ENCODE data around the gene GPR137. TPM values are rescaled to one million over a fixed set of nuclear protein-coding genes. Genes with fewer than 3 reads are reported as not detected.
A peak's percentile ranks its signal among the peaks of the same experiment; 100 is the strongest.

GPR137 gene
- total RNA-seq, 2 experiments from 2014 or later: 25.3 to 26.8 TPM

DNA sequence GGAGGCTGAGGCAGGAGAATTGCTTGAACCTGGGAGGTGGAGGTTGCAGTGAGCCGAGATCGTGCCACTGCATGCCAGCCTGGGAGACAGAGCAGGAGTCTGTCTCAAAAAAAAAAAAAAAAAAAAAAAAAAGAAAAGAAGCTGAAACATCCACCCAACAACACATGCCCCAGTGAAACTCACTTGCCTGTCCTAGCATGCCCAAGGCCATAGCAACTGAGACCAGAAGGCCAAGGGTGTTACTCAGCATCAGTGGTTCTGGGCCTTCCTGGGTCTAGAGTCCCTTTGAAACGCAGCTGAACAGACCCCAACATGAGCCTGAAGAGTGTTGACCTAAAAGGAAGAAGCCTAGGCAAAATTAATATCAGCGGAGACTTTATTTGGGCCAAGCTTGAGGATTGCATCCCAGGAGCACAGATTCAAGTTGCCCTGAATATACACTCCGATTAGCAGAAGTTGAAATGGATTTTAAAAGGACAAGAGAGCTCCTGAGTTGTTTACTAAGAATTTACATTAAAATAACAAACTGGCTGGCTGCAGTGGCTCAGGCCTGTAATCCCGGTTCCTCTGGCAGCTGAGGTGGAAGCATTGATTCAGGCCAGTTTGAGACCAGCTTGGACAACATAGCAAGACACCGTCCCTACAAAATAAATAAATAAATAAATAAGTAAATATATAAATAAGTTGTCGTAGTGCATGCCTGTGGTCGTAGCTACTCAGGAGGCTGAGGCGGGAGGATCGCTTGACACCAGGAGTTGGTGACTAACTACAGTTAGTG is 39.2 kb downstream of the GPR137 start:
- ChIA-PET CTCF (no interaction called here), POLR2A (no interaction called here)
- DNase-seq: no peak
- Mint-ChIP-seq H3K36me3 (ENCODE audit: low read depth) (peaks cover 14% of the 10 kb centered on the region), H3K9me3 (ENCODE audit: insufficient read depth) (no peaks in the 10 kb centered on the region), H3K27me3 (ENCODE audit: low read depth) (peaks cover 2% of the 10 kb centered on the region), H3K27ac (no peak overlapping the region), H3K4me1 (ENCODE audit: low read depth) (peaks cover 16% of the 10 kb centered on the region), H3K4me3 (no peak overlapping the region)
- no peak for ATAC-seq

DNA sequence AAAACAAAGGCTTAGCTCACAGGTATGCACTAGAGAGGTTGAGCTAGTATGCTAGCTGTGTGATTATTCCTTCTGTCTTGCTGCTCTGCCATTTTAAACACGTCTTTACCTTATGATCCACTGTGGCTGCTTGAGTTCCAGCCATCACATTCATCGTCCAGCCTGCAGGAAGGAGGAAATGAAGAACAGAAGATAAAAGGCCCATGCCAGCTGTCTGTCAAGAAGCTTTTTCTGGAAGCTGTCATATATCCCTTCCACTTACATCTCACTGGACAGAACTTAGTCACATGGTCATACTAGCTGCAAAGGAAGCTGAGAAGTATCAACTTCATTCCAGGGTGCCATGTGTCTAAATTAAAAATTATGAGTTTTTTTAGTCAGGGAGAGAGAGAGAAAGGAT is 41.7 kb downstream of the GPR137 start:
- CTCF ChIA-PET: interaction anchor here (0.8 kb wide), 2 partner anchors 10 to 16 kb away, joined by 3 to 6 read pairs; partner anchors contain the start of gene TRMT112
- H3K9me3 Mint-ChIP-seq (ENCODE audit: insufficient read depth): no peaks in the 10 kb centered on the region

DNA sequence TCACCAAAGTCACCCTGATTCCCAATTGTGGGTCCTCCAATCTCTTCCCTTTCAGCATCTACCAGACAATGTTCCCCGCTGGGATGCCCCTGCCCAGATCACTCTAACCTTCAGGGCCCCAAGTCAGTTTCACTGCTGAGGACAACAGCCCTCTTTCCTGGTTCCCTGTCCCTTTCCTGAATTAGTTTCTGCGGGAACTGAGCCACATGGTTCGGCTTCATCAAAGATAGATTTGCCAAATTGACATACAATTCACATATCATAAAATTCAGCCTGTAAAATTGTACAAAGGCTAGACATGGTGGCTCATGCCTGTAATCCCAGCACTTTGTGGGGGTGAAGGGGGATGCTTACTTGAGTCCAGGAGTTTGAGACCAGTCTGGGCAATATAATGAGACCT is 42.3 kb downstream of the GPR137 start:
- ChIA-PET POLR2A (interaction anchor here (1.8 kb wide), 1 partner anchor 10 kb away, joined by 5 read pairs; the partner anchor contains the start of gene PRDX5), CTCF (no interaction called here)
- DNase-seq: no peak

More for the DNA sequence above, 41.7 kb downstream of the GPR137 start:
- Mint-ChIP-seq H3K4me1 (ENCODE audit: low read depth) (peaks cover 24% of the 10 kb centered on the region), H3K36me3 (ENCODE audit: low read depth) (no peaks in the 10 kb centered on the region), H3K4me3 (no peak overlapping the region), H3K27ac (no peak overlapping the region), H3K27me3 (ENCODE audit: low read depth) (peaks cover 2% of the 10 kb centered on the region)
- DNase-seq (no peak), ATAC-seq (no peak)
- POLR2A ChIA-PET: interaction anchor here (1.8 kb wide), 1 partner anchor 9 kb away, joined by 5 read pairs; the partner anchor contains the start of gene PRDX5

DNA sequence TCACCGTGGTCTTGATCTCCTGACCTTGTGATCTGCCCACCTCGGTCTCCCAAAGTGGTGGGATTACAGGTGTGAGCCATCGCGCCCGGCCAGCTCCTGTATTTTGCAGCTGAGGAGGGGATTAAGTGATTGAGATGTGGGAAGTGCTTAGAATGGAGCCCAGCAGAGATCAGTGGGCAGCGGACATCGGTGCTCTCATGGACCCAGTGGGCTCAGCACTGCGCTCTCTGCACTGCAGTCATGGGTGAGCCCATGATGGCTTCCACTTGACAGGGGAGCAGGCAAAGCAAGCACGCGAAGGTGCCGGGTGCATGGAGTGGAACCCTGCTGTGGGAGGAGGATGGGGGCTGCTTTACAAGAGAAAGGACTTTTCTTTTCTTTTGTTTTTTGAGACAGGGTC is 45.2 kb downstream of the GPR137 start:
- H3K27ac Mint-ChIP-seq: peak overlapping the region; percentile 25
- POLR2A ChIA-PET: interaction anchor here (1.2 to 4.0 kb wide), 3 partner anchors 10 to 145 kb away, joined by 3 to 44 read pairs (median 22); partner anchors contain the start of genes CCDC88B, PRDX5, STIP1 and TRMT112

More for the DNA sequence above, 42.3 kb downstream of the GPR137 start:
- no peaks in the 10 kb centered on the region for H3K9me3 Mint-ChIP-seq (ENCODE audit: insufficient read depth)
- no peak for ATAC-seq
- peaks cover 28% of the 10 kb centered on the region for H3K4me1 Mint-ChIP-seq (ENCODE audit: low read depth)
- H3K27ac Mint-ChIP-seq: no peak overlapping the region
- no peak overlapping the region for H3K4me3 Mint-ChIP-seq
- no peaks in the 10 kb centered on the region for H3K36me3 Mint-ChIP-seq (ENCODE audit: low read depth)
- H3K27me3 Mint-ChIP-seq (ENCODE audit: low read depth): peaks cover 2% of the 10 kb centered on the region

DNA sequence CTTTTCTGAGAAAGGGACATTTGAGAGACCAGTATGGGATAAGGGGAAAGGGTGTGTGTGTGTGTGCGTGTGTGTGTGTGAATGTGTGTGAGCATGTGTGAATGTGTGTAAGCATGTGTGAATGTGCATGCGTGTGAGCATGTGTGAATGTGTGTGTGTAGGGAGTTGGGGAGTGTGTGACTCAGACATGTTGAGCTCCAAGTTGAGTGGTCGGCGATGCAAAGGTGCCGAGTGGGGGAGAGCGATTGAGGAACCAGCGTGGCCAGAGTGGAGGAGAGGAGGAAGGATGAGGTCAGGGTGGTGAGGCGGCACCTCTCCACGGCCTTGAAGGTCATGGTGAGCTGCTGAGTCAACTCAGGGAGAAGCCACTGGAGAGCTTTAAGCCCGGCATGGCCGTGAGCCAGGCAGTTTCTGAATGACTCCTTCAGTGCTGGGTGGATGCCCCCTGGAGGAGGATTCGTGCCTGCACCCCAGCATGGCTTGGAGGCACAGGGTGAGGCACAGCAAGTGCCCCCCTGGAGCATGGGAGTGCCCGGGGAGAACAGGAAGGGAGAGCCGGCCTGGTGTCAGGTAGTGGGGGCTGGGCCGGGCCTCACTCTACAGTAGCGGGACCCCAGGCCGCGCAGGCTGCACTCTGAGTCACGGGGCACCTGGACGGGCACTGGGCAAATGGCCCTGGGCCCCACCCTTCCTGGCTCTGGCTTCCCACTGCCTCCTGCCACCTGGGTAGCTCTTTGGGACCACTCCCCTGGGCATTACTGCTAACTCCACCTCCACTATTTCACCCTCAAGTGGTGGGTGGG is 46.1 kb downstream of the GPR137 start:
- DNase-seq (peak; percentile 89), ATAC-seq (peak; percentile 95)
- POLR2A ChIA-PET: interaction anchor here (0.7 to 4.0 kb wide), 5 partner anchors 9 to 1149 kb away, joined by 3 to 44 read pairs (median 3); partner anchors contain the start of genes CCDC88B, FERMT3, PRDX5 and STIP1
- Mint-ChIP-seq H3K4me1 (ENCODE audit: low read depth) (peaks cover 38% of the 10 kb centered on the region), H3K27ac (peak overlapping the region; percentile 86), H3K4me3 (peak overlapping the region; percentile 1), H3K36me3 (ENCODE audit: low read depth) (peaks cover 13% of the 10 kb centered on the region), H3K27me3 (ENCODE audit: low read depth) (peaks cover 2% of the 10 kb centered on the region), H3K9me3 (ENCODE audit: insufficient read depth) (no peaks in the 10 kb centered on the region)
- CTCF ChIA-PET: interaction anchor here (0.7 to 3.9 kb wide), 24 partner anchors 8 to 479 kb away, joined by 3 to 137 read pairs (median 6); partner anchors contain the start of genes CCDC88B, ESRRA, FERMT3 and PRDX5

More for the DNA sequence above, 45.2 kb downstream of the GPR137 start:
- CTCF ChIA-PET: interaction anchor here (0.8 to 3.9 kb wide), 20 partner anchors 7 to 478 kb away, joined by 3 to 137 read pairs (median 7); partner anchors contain the start of genes CCDC88B, ESRRA, FERMT3 and PRDX5
- no peak for ATAC-seq
- DNase-seq: no peak
- no peak overlapping the region for H3K4me3 Mint-ChIP-seq
- H3K4me1 Mint-ChIP-seq (ENCODE audit: low read depth): peaks cover 36% of the 10 kb centered on the region
- H3K9me3 Mint-ChIP-seq (ENCODE audit: insufficient read depth): no peaks in the 10 kb centered on the region
- H3K27me3 Mint-ChIP-seq (ENCODE audit: low read depth): peaks cover 2% of the 10 kb centered on the region
- H3K36me3 Mint-ChIP-seq (ENCODE audit: low read depth): peaks cover 13% of the 10 kb centered on the region

DNA sequence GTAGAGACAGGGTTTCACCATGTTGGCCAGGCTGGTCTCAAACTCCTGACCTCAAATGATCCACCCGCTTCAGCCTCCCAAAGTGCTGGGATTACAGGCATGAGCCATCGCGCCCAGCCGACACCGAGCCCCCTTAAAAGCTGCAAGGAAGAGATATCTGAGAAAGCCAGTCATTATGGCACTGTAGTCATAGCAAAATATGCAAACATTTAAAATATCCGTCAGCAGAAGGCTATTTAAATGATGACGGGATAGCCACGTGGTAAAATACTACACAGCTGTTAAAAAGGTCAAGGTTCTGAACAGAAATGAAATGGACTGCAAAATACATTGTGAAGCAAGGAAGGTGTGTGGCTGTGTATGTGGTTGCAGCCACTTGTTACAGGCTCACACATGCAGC is 47.9 kb downstream of the GPR137 start:
- ATAC-seq (no peak), DNase-seq (no peak)
- H3K36me3 Mint-ChIP-seq (ENCODE audit: low read depth): peaks cover 23% of the 10 kb centered on the region
- CTCF ChIA-PET: interaction anchor here (1.0 to 3.5 kb wide), 3 partner anchors 15 to 29 kb away, joined by 3 to 137 read pairs (median 30); partner anchors contain the start of genes ESRRA, PRDX5 and TRMT112
- no peak overlapping the region for H3K27ac Mint-ChIP-seq
- H3K27me3 Mint-ChIP-seq (ENCODE audit: low read depth): no peaks in the 10 kb centered on the region
- no peak overlapping the region for H3K4me3 Mint-ChIP-seq
- H3K9me3 Mint-ChIP-seq (ENCODE audit: insufficient read depth): no peaks in the 10 kb centered on the region
- POLR2A ChIA-PET: interaction anchor here (4.0 kb wide), 1 partner anchor 16 kb away, joined by 44 read pairs; the partner anchor contains the start of genes PRDX5 and TRMT112
- H3K4me1 Mint-ChIP-seq (ENCODE audit: low read depth): peaks cover 51% of the 10 kb centered on the region

DNA sequence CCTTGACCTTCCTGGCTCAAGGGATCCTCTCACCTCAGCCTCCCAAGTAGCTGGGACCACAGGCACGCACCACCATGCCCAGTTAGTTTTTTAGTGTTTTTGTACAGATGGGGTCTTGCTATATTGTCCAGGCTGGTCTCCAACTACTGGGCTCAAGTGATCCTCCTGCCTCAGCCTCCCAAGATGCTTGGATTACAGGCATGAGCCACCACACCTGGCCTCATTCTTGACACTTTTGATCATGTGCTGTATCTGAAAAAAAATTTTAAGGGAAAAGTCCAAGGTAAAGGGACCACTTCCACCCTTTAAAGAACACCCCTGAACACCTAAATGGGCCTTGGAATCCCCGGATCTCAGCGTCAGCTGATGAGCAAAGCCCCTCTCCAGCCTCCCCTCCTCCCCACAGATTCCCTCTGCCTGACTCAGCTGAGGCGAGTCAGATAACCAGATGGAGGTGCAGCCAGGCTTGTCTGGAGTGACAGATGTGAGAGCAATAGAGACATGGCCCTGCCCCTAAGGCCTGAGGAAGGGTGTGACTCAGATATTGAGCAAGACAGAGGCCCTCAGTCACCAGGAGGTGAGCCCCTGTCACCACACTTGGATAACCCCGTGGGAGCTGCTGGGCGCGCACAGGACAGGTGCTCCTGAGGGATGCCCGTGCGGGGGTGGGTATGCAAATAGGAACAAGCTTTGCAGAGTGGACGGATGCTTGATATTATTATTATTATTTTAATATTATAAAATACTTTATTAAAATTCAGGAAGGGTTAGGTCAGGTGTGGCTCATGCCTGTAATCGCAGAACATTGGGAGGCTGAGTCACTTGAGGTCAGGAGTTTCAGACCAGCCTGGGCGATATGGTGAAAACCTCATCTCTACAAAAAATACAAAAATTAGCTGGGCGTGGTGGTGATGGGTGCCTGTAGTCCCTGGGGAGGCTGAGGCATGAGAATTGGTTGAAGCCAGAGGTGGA is 49.4 kb downstream of the GPR137 start:
- Mint-ChIP-seq H3K36me3 (ENCODE audit: low read depth) (peaks cover 32% of the 10 kb centered on the region), H3K9me3 (ENCODE audit: insufficient read depth) (no peaks in the 10 kb centered on the region), H3K4me3 (no peak overlapping the region), H3K4me1 (ENCODE audit: low read depth) (peaks cover 60% of the 10 kb centered on the region), H3K27ac (peak overlapping the region; percentile 39), H3K27me3 (ENCODE audit: low read depth) (no peaks in the 10 kb centered on the region)
- POLR2A ChIA-PET: interaction anchor here (0.6 to 0.9 kb wide), 2 partner anchors 17 to 1454 kb away, joined by 4 to 5 read pairs; partner anchors contain the start of genes PRDX5, SLC3A2 and TRMT112
- DNase-seq (no peak), ATAC-seq (no peak)
- CTCF ChIA-PET: interaction anchor here (1.0 kb wide), 1 partner anchor 17 kb away, joined by 6 read pairs; the partner anchor contains the start of genes PRDX5 and TRMT112

DNA sequence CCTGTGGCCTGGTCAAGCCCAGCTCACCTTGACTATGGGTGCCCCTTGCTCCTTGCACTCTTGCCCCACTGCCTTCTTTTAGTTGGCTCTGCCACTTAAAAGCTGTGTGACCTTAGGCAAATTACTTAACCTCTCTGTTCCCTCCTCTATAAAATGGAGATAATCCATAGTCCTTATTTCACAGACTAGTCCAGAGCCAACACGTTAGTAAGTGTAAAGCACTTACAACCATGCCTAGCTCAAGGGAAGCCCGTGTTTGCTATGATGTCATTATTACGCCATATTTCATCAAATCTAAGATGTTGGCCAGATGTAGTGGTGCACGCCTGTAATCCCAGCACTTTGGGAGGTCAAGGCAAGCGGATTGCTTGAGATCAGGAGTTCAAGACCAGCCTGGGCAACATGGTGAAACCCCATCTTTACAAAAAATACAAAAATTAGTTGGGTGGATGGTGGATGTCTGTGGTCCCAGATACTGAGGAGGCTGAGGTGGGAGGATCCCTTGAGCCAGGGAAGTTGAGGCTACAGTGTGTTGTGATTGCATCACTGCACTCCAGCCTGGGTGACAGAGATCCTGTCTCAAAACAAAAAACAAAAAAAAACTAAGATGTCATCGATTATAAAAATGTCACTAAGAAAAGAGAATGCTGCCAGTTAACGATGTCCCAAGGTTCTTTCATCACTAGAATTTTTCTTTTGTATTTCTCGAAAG is 52.0 kb downstream of the GPR137 start:
- no peak overlapping the region for H3K27ac Mint-ChIP-seq
- no peak overlapping the region for H3K4me3 Mint-ChIP-seq
- H3K9me3 Mint-ChIP-seq (ENCODE audit: insufficient read depth): no peaks in the 10 kb centered on the region
- peaks cover 42% of the 10 kb centered on the region for H3K36me3 Mint-ChIP-seq (ENCODE audit: low read depth)
- ATAC-seq (no peak), DNase-seq (no peak)
- ChIA-PET POLR2A (interaction anchor here (4.3 kb wide), 1 partner anchor 20 kb away, joined by 37 read pairs; the partner anchor contains the start of genes PRDX5 and TRMT112), CTCF (interaction anchor here (0.7 to 2.8 kb wide), 6 partner anchors 18 to 667 kb away, joined by 4 to 17 read pairs (median 4); partner anchors contain the start of genes ATL3, ESRRA, PRDX5 and TRMT112)
- H3K4me1 Mint-ChIP-seq (ENCODE audit: low read depth): peaks cover 55% of the 10 kb centered on the region
- no peaks in the 10 kb centered on the region for H3K27me3 Mint-ChIP-seq (ENCODE audit: low read depth)

DNA sequence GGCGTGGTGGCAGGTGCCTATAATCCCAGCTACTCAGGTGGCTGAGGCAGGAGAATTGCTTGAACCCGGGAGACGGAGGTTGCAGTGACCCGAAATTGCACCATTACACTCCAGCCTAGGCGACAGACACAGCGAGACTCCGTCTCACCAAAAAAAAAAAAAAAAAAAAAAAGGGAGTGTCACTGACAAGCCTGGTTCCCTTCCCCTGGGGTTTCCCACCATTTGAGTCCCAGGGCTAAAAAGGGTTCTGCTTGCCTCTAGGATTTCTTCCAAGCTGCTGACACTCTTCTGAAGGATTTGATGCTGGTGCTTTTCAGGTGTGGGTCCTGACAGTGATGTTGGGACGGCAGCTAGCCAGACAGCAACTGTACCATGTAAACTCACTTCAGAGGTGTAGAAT is 53.1 kb downstream of the GPR137 start:
- peaks cover 55% of the 10 kb centered on the region for H3K4me1 Mint-ChIP-seq (ENCODE audit: low read depth)
- H3K27ac Mint-ChIP-seq: peak overlapping the region; percentile 91
- H3K36me3 Mint-ChIP-seq (ENCODE audit: low read depth): peaks cover 39% of the 10 kb centered on the region
- ChIA-PET CTCF (interaction anchor here (0.8 to 2.8 kb wide), 3 partner anchors 17 to 134 kb away, joined by 4 to 17 read pairs (median 7); partner anchors contain the start of genes PRDX5 and TRMT112), POLR2A (interaction anchor here (4.3 kb wide), 1 partner anchor 21 kb away, joined by 37 read pairs; the partner anchor contains the start of genes PRDX5 and TRMT112)
- no peaks in the 10 kb centered on the region for H3K27me3 Mint-ChIP-seq (ENCODE audit: low read depth)
- H3K9me3 Mint-ChIP-seq (ENCODE audit: insufficient read depth): no peaks in the 10 kb centered on the region
- DNase-seq (no peak), ATAC-seq (no peak)
- peak overlapping the region; percentile 80 for H3K4me3 Mint-ChIP-seq

Data from activated CD8-positive, alpha-beta T cell treated with anti-CD3 and anti-CD28 coated beads, Interleukin-2, amount 10 ng/mL, durations not matched to agents 7 days and 5 days (primary cell).